GM15510 (cell line): ENCODE data around the gene ZNF148.

Source experiments
- POLR2A ChIP-seq: IDR thresholded peaks from 3 replicates; pipeline ENCODE4 v1.6.1; 2011; ENCODE audit warnings: borderline replicate concordance; ENCODE audit not compliant: insufficient read length; ENCODE audit errors: extremely low read depth

Gene ZNF148

GRCh38 chr3:125267460-125267859 lies 107.7 kb downstream of the ZNF148 start:
- no peak for TF ChIP-seq POLR2A

GRCh38 chr3:125266971-125267370 lies 108.2 kb downstream of the ZNF148 start:
- no peak for TF ChIP-seq POLR2A

- no peak for TF ChIP-seq POLR2A
Measured at GRCh38 chr3:125262161-125262560, 113.0 kb downstream of the ZNF148 start.

- no peak for TF ChIP-seq POLR2A
Measured at GRCh38 chr3:125261031-125261430, 114.1 kb downstream of the ZNF148 start.

- TF ChIP-seq POLR2A: no peak
Measured at GRCh38 chr3:125260158-125260557, 115.0 kb downstream of the ZNF148 start.

- TF ChIP-seq POLR2A: no peak
Measured at GRCh38 chr3:125257536-125257935, 117.6 kb downstream of the ZNF148 start.

- TF ChIP-seq POLR2A: no peak
Measured at GRCh38 chr3:125256675-125257074, 118.5 kb downstream of the ZNF148 start.

- no peak for TF ChIP-seq POLR2A
Measured at GRCh38 chr3:125250973-125251372, 124.2 kb downstream of the ZNF148 start.

- no peak for TF ChIP-seq POLR2A
Measured at GRCh38 chr3:125246237-125246636, 128.9 kb downstream of the ZNF148 start.

- no peak for TF ChIP-seq POLR2A
Measured at GRCh38 chr3:125245521-125245920, 129.6 kb downstream of the ZNF148 start.

GRCh38 chr3:125240496-125240895 lies 134.6 kb downstream of the ZNF148 start:
- TF ChIP-seq POLR2A: no peak

GRCh38 chr3:125239266-125239665 lies 135.9 kb downstream of the ZNF148 start:
- TF ChIP-seq POLR2A: no peak

GRCh38 chr3:125238759-125239158 lies 136.4 kb downstream of the ZNF148 start:
- no peak for TF ChIP-seq POLR2A

- TF ChIP-seq POLR2A: no peak
Measured at GRCh38 chr3:125236331-125236903, 138.7 kb downstream of the ZNF148 start.

GRCh38 chr3:125234831-125235230 lies 140.3 kb downstream of the ZNF148 start:
- no peak for TF ChIP-seq POLR2A

- no peak for TF ChIP-seq POLR2A
Measured at GRCh38 chr3:125232401-125232800, 142.7 kb downstream of the ZNF148 start.

- no peak for TF ChIP-seq POLR2A
Measured at GRCh38 chr3:125231895-125232294, 143.2 kb downstream of the ZNF148 start.
